ENCODE measurements around the gene PUM1.
"Not testable (repeated sequence)": the region's sequence is repeated elsewhere in the genome, so short reads cannot be mapped to it uniquely, and the experiment has no call there.

Gene PUM1

GRCh38 chr1:30957560-30958222 is 107.8 kb downstream of the PUM1 start:
- no peak for DNase-seq

DNA sequence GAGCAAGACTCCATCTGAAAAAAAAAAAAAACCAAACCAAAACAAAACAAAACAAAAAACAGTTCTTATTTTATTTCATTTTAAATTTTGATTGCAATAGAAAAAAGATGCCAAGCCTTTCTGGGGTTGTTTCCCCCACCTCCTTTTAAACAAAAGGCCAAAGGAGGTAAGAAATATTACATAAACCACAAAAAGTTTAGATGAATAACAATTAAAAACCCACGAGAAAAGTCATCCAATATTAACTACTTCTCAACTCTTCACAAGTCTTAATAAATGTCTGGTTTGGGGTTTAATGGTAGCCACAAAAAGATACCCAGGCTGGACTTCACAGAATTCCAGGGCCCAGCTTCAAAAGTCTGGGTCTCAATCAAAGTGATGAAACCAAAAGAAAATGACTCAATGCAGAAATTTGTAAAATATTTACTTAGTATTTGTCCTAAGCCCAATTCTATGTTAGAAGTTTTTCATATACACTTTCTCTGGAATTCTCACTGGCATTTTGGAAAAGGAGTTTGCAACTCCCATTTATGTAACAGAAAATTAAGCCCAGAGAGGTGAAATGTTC is 110.0 kb downstream of the PUM1 start:
- DNase-seq, result no peak

DNA sequence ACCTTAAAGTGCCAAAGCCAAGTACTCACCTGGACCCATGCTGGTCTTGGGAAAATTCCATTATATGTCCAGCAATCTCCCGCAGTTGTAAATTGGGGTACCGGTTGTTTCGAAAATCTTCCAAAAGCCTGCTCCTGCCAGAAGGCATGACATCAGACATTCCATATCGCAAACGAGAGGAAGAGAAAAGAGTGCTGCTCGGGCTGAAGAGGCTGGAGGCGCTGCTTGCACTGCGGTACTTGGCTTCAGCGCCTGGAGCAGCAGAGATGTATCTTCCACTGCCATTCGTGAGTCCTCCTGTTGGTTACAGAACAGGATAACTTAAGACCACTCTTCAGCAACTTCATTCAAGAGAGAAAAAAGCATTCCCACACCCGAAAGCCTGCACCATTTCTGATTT is 111.8 kb downstream of the PUM1 start:
- no peak for DNase-seq

GRCh38 chr1:30952098-30952497 is 113.4 kb downstream of the PUM1 start:
- no peak for DNase-seq

GRCh38 chr1:30950700-30951099 is 114.8 kb downstream of the PUM1 start:
- DNase-seq, result no peak

- DNase-seq, result no peak
Measured at GRCh38 chr1:30950053-30950452, 115.5 kb downstream of the PUM1 start.

DNA sequence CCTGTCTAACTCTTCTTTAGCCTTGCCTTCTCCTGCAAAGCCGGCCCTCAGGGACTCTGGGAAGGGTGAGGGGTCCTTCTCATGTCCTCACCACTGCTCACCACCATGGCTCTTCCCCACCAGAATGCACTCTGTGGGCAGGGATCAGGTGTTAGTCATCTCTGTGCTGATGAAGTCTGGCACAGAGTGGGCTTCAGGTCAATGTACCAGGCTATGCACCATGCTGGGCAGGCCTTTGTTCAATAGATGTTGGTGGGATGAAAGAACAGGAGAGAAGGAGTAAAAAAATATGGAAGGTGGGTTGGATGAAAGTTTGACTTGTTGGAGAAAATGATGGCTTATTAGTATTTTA is 116.1 kb downstream of the PUM1 start:
- not testable (repeated sequence) for DNase-seq

DNA sequence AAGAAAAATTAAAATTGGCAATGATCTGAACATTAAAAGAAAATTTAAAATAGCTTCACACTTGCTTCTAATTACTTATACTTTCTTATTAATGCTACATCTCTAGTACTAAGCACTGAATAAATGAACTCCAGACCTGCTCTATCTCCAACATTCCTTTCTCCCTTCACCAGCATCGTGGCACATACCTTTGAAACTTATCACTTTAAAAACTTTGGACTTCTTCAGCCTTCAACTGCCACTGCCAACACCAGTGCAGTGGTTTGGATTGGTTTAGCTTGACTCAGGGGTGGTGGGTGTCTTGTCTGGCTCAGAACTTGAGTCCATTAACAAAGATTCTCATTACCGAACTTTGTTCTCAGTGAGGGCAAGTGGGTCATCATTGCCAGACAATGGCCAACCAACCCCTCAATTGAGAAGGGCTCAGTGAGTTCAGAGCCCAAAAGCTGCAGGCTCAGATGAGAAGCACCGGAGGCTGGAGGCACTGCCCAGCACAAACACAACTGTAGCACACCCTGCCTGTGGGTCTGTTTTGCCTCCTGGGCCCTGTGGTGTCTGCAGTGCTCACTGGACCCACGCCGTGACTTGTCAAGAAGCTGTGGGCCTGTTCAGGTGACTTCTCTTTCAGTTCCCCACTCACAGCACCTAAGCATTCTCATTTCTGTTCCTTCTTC is 116.6 kb downstream of the PUM1 start:
- not testable (repeated sequence) for DNase-seq

DNA sequence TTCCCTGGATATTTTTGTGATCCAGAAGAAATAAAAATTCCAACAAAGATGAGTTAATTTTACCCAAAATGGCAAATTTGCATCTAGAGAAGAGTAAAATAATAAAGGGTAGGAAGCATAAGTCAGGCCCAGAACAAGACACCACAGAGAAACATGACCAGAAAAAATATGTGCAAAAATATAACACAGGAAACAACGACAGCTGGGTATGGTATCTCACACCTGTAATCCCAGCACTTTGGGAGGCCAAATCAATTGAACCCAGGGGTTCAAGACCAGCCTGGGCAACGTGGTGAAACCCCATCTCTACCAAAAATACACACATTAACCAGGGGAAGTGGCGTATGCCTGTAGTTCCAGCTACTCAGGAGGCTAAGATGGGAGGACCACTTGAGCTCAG is 117.2 kb downstream of the PUM1 start:
- no peak for DNase-seq

- no peak for DNase-seq
Measured at GRCh38 chr1:30947212-30947611, 118.3 kb downstream of the PUM1 start.

- no peak for DNase-seq
Measured at GRCh38 chr1:30942326-30942963, 123.1 kb downstream of the PUM1 start.

GRCh38 chr1:30940541-30940940 is 125.0 kb downstream of the PUM1 start:
- DNase-seq, result no peak

- DNase-seq, result no peak
Measured at GRCh38 chr1:30936541-30937171, 128.9 kb downstream of the PUM1 start.

DNA sequence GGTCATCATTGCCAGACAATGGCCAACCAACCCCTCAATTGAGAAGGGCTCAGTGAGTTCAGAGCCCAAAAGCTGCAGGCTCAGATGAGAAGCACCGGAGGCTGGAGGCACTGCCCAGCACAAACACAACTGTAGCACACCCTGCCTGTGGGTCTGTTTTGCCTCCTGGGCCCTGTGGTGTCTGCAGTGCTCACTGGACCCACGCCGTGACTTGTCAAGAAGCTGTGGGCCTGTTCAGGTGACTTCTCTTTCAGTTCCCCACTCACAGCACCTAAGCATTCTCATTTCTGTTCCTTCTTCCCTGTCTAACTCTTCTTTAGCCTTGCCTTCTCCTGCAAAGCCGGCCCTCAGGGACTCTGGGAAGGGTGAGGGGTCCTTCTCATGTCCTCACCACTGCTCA is 129.8 kb downstream of the PUM1 start:
- not testable (repeated sequence) for DNase-seq

- DNase-seq, result no peak
Measured at GRCh38 chr1:30934613-30935012, 130.9 kb downstream of the PUM1 start.

- no peak for DNase-seq
Measured at GRCh38 chr1:30933874-30934252, 131.7 kb downstream of the PUM1 start.

DNA sequence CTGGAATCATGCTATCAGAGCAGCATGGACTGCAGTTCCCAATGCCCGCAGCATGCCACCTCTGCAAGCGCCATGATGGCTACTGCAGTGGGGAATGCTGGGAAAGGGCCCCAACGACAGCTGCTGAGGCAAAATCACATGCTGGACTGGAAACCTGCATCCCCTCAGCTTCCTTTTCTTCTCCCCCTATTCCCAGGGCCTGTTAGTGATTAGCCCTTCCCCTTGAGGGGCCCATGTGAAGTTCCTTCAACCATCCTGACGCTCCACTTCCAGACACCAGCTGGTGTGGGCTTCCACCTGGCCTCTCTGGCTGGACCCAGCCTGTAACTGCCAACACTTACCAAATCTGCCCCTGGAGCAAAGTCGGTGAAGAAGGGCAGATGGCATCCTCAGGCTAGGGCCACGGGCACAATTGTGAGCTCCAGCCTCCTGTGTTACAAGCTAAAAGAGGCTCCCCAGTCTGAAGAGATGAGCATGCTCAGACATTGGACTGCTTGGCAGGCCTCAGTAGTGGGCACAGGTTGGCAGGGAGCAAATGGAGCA is 134.8 kb downstream of the PUM1 start:
- DNase-seq, result no peak

- DNase-seq, result peak; percentile 37
Measured at GRCh38 chr1:30929944-30930525, 135.5 kb downstream of the PUM1 start.

GRCh38 chr1:30929135-30929889 is 136.2 kb downstream of the PUM1 start:
- peak; percentile 74 for DNase-seq

DNA sequence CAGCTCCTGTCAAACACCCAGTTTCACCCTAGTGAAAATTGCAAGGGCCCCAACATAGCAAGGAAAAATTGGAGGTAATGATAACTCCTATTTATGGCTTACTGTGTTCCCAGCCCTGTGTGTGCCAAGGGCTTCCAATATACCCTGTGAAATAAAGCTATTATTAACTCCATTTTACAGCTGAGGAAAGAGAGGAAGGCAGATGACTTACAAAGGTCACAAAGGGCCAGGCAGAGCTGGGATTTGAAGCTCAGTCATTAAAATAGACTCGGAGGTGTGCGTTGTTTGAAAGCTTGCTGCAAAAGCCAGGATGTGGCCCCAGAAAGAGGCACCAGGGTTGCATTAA is 136.8 kb downstream of the PUM1 start:
- DNase-seq, result no peak

GRCh38 chr1:30928171-30928570 is 137.3 kb downstream of the PUM1 start:
- DNase-seq, result no peak

- DNase-seq, result no peak
Measured at GRCh38 chr1:30927448-30927847, 138.1 kb downstream of the PUM1 start.

Data from DMS53 (cell line).